NK-92 (cell line): Measurements from ENCODE around the gene TAGAP.
"Not testable (repeated sequence)": the region's sequence is repeated elsewhere in the genome, so short reads cannot be mapped to it uniquely, and the experiment has no call there.

Experiments used
- DNase-seq: peaks from one replicate; lab custom pipeline; 2025; ENCODE audit not compliant: unreplicated experiment; lab: John Stamatoyannopoulos, UW

TAGAP gene

DNA sequence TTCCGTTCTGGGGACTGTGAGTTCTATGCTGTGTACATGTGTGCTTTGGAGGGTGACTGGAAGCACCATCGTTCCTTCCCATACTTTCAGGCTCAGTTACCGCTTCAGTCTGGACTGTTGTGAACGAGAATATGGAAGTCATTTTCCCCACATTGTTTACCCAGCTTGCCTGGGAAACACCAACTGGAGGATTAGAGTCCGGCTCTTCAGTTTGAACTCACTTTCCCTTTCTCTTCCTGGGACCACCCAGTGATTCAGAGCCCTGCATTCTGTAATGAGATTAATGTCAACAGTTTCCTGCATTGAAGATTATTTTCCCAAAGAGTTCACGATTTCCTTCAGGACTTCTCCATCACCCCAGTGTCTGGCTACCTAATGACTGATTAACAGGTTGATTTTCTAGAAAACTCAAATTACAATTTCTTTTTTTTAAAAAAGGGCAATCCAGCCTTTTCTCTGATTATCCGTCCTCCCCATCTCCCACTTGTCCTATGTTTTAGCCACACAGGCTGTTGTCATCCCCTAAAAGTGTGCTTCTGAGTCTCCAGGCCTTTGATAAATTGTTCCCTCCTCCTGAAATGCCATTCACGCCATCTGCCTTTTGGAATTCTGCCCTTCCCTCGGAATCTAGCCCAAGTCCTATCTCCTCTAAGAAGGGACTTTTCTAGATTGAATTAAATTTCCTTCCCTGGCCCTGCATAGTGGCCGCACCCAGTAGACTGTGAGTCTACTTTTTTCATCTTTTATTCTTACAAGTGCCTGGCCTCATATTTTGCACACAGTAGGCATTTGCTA, 3.3 kb upstream of the TAGAP start:
- no peak for DNase-seq

DNA sequence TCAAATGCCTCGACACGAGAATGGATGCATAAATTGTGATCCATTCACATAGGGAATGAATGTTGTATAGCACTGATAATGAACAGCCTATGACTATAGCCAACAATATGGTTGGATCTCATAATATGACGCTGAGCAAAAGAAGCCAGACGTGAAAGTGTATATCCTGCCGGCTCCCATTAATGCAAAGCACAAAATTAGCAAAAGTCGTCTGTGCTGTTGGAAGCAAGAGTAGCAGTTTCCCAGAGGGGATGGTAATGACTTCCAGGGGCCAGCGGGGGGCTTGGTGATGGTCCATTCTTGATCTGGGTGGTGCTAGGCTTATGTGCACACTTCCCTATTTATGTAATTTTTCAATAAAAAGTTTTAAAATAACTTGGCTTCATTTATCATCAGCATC, 1.0 kb upstream of the TAGAP start:
- no peak for DNase-seq

DNA sequence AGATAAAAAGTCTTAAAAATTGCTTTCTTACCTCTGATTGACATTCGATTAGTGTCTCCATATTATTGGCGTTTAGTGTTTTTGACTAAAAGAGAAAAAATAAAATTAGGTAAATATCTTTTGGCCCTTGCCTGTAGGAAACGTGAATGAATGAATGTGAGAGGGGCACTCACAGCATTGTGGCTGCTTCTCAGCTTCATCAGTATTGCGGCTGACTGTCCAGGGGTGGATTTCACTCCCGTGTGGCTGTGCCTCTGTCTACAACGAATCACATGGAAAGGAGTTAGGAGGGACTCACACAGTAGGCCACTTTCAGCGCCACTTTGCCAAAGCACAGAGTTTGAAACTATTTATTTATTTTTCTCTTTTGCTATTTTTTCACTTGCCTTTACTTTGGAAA, 844 bp downstream of the TAGAP start:
- no peak for DNase-seq

DNA sequence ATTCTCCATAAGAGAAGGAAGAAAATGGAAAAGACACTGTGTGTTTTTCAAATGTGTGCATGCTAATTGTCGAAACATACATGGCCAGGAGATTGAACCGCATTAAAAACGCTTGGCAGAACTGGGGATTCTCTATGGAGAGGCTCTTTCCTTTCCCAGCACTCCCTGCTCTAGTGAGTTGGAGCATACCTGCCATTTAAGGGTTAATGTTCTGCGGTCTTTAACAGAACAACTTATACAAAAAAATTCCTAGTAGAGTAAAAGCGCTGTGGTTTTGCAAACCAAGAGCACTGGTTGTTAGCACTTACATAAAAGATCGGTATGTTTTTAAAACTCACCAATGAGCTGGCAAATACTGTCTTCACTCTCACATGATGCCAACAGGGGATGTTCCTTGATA, 1.5 kb downstream of the TAGAP start:
- no peak for DNase-seq

GRCh38 chr6:159042826-159043181, 2.0 kb downstream of the TAGAP start:
- no peak for DNase-seq

- DNase-seq = peak; percentile 17
Observed at GRCh38 chr6:159042003-159042825, 2.6 kb downstream of the TAGAP start.

GRCh38 chr6:159041181-159041580, 3.6 kb downstream of the TAGAP start:
- no peak for DNase-seq

GRCh38 chr6:159039885-159040258, 4.9 kb downstream of the TAGAP start:
- no peak for DNase-seq

DNA sequence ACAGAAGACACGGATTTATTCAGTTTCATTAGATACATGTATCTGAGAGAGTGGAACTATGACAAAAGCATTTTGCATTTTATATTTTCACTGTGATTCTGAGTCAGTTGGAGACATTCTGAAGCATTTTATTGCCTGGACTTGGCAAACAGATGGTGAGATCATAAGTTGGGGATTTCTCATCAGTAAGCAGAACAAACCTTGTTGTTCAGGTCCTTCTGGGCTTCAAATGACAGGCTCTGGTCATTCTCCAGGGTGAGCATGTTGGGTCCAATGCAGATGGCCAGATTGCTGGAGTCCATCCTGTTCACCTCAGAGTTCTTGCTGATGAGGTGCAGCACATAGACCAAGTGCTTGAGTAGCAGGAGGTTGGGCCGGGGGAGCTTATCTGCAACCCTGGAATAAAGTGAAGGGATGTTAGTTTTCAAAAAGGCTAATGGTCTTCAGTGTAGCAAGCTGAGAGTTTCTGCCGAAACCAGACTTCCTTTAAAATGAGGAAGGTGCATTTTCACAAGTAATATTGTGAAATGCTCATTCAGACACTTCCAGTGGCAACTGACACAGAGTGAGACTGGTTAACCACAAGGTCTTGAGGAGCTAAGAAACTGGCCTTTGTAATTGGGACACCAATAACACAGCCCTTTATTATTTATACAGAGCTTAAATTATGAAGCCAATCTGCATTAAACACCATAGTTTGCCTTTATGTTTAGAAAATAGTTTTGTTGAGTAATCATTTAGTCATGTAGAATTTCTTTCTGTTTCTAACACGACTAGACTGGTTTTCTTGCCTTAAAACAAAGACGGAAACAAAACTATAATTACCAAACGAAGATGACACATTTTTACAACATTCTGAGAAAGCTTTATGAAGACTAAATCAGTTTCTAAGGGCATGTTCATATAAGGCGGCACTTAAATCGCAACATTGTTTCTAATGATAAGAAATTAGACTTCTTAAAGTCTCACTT, 5.6 kb downstream of the TAGAP start:
- DNase-seq = no peak

- DNase-seq = not testable (repeated sequence)
Observed at GRCh38 chr6:159038318-159038717, 6.5 kb downstream of the TAGAP start.

DNA sequence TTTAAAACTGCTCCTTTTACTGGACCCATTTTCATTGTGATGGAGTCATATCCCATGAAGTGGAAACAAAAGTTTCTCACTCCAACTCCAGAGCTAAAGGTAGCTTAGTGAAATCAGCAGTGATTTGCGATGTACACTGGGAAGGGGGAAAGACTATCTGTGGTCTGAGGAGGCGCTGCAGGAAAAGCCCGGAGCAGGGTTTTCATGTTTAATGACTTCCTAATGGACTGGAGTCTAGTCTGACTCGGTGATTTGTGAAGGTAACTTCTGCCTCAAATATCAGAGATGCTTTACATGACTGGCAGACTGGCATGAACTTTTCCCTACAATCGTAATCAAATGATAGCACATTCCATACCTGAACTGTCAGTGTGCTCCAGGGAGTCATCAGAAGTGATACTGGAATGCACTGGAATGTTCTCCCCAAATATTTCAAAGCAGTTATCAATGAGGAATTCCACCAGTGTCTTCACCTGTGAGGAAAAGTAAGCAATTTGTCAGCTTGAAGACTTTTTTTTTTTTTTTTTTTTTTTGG, 7.0 kb downstream of the TAGAP start:
- DNase-seq = no peak

GRCh38 chr6:159036673-159037072, 8.1 kb downstream of the TAGAP start:
- DNase-seq = no peak

DNA sequence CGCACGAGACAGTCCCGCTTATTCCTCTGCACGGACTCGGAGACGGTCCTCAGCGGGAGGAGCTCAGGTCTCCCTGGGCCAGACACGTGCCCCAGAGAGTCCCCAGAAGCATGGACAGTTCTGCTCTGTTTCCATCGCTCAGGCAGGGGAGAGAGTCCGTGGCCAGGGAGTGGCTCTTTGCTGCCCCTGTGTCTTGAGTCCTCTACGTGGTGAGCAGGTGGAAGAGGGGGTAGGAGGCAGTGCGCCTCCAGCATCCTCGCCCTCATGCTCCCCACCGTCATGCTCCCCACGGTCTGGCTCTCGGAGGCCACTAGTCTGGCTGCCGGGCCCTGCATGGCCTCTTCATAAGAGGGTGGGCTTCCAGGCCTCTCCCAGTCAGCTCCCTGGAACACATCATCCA, 8.9 kb downstream of the TAGAP start:
- DNase-seq = no peak

- no peak for DNase-seq
Observed at GRCh38 chr6:159033160-159034049, 11.4 kb downstream of the TAGAP start.

- no peak for DNase-seq
Observed at GRCh38 chr6:159031846-159032245, 12.9 kb downstream of the TAGAP start.

DNA sequence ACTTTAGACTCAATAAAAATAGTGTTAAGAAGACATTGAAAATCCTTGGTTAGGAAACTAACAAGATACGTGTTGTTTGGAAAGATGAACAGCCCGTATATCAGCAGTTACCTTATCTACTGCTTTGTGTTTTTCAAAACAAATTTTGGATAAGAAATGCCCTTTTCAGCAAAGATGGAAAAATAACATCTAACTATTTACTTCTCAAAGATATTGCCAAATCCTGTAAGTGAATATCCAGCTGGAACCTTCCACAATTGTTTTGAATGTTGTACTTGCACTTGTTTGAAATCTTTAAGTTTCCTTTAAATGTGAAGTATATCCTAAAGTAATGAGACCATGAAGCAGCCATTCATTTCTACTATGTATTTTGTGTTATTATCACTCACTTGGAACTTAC, 14.6 kb downstream of the TAGAP start:
- DNase-seq = no peak

DNA sequence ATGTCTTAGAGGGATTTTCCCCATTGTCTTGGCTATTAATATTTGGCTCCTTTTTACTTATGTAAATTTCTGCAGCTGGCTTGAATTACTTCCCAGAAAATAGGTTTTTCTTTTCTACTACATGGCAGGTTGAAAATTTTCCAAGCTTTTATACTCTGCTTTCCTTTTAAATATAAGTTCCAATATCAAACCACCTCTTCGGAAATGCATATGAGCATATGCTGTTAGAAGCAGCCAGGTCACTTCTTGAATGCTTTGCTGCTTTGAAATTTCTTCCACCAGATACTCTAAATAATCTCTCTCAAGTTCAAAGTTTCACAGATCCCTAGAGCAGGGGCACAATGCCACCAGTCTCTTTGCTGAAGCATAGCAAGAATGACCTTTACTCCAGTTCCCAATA, 19.6 kb downstream of the TAGAP start:
- not testable (repeated sequence) for DNase-seq

GRCh38 chr6:159023893-159024292, 20.9 kb downstream of the TAGAP start:
- no peak for DNase-seq

DNA sequence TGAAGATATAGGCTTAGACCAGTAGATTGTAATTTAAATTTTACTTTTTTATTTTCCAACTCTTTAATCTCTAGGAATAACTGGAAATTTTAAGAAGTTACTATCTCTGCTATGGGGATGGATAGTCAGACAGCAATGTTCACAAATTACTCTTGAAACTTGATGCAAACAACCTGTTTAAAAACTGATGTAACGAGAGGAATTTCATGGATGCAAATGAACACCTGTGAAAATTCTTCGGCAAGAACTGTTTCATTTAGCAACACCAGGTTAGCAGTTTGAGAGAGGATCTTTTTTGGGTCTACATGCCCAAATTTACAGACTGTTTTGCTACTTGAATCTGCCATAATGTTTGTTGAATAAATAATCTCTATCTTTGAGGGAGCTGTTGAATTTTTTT, 24.8 kb downstream of the TAGAP start:
- no peak for DNase-seq
